HCT116 (cell line): ENCODE results near the gene CREBBP. TPM values are rescaled to one million over a fixed set of nuclear protein-coding genes. Genes with fewer than 3 reads are reported as not detected.

Experiments used
- ATAC-seq: fragments of 200-7000 bp; cut with Tn5 transposase; 2 replicates; pipeline ENCODE4 v1.9.1; 2020; ENCODE audit warnings: mild to moderate bottlenecking, moderate library complexity
- BruUV-seq: library from RNA; stranded (reverse); fragments of 400-500 nt; replicated peaks from 2 replicates; lab custom pipeline; 2021; lab: Mats Ljungman, UMichigan
- CTCF ChIA-PET: fragments of 300-600 bp; sonication (Branson Sonifier 250); formaldehyde crosslinking; loops from one replicate; lab custom pipeline; 2021; ENCODE audit warnings: antibody characterized with exemption; lab: Charles Lee
- POLR2A ChIA-PET: fragments of 300-600, 350-600 bp; sonication (Branson Sonifier 250); formaldehyde crosslinking; loops from one replicate; lab custom pipeline; 2021; ENCODE audit warnings: antibody characterized with exemption; lab: Charles Lee
- RAD21 ChIA-PET, 2 experiments: fragments of 300-600 bp; sonication (Branson Sonifier 250); formaldehyde crosslinking; loops; one replicate each; lab custom pipeline; 2023; ENCODE audit warnings: low total read pairs in 2 of 2; ENCODE audit not compliant: uncharacterized antibody in 2 of 2, unreplicated experiment in 2 of 2, low non-redundant PET in 1 of 2; lab: Charles Lee
- DNase-seq: peaks from one replicate; pipeline ENCODE4 v3.0.0-alpha.2; 2010; ENCODE audit warnings: low read depth, low spot score
- H2AFZ ChIP-seq: fragments of 200-600 bp; shearing (Covaris generic), sonication (generic); 2 replicates; pipeline ENCODE4 v1.6.1; 2017; ENCODE audit warnings: low read depth, mixed run types, mixed read lengths, antibody characterized with exemption, low read length; ENCODE audit not compliant: poor library complexity, severe bottlenecking
- H3K27ac ChIP-seq: 2 replicates; pipeline ENCODE4 v1.5.1; 2012; ENCODE audit warnings: low read depth, low read length
- H3K27me3 ChIP-seq: fragments of 200-600 bp; sonication (generic); 2 replicates; pipeline ENCODE4 v1.6.1; 2016; ENCODE audit warnings: mixed run types, low read length, mixed read lengths; ENCODE audit not compliant: insufficient read depth
- H3K36me3 ChIP-seq, 2 experiments: fragments of 200-500 bp in 1 of 2; fragments of 200-600 bp in 1 of 2; sonication (Bioruptor generic) in 1 of 2; sonication (generic) in 1 of 2; 2 replicates each; pipeline versions ENCODE4 v1.5.1 to v1.6.1; 2014 to 2016; ENCODE audit warnings: low read length in 2 of 2, inconsistent platforms in 1 of 2, mixed read lengths in 1 of 2, mixed run types in 1 of 2; ENCODE audit not compliant: insufficient read depth in 2 of 2, control insufficient read depth in 1 of 2
- H3K4me1 ChIP-seq, 2 experiments: fragments of 200-600 bp in 1 of 2; sonication (generic) in 1 of 2; 2 replicates each; pipeline versions ENCODE4 v1.5.1 to v1.6.1; 2012 to 2017; ENCODE audit warnings: low read length in 2 of 2, inconsistent platforms in 1 of 2, mild to moderate bottlenecking in 1 of 2, mixed read lengths in 1 of 2, mixed run types in 1 of 2, moderate library complexity in 1 of 2; ENCODE audit not compliant: insufficient read depth in 2 of 2, control insufficient read depth in 1 of 2
- H3K4me2 ChIP-seq: fragments of 200-600 bp; sonication (generic); 2 replicates; pipeline ENCODE4 v1.6.1; 2017; ENCODE audit warnings: mixed run types, low read length, mixed read lengths
- H3K4me3 ChIP-seq, 2 experiments: fragments of 200-600 bp in 1 of 2; sonication (generic) in 1 of 2; replicated peaks in 1 of 2; 2 replicates each; pipeline ENCODE4 v1.5.1; 2011 to 2016; ENCODE audit warnings: low read length in 2 of 2, control low read depth in 1 of 2, low read depth in 1 of 2, mild to moderate bottlenecking in 1 of 2, mixed read lengths in 1 of 2, mixed run types in 1 of 2
- H3K79me2 ChIP-seq: fragments of 200-600 bp; sonication (generic); 2 replicates; pipeline ENCODE4 v1.6.1; 2017; ENCODE audit warnings: mild to moderate bottlenecking, mixed run types, low read length, moderate library complexity, mixed read lengths; ENCODE audit not compliant: insufficient read depth
- H3K9ac ChIP-seq: fragments of 200-600 bp; sonication (generic); 2 replicates; pipeline ENCODE4 v1.6.1; 2016; ENCODE audit warnings: low read length, mixed read lengths
- H3K9me2 ChIP-seq: fragments of 200-600 bp; sonication (generic), shearing (Covaris generic); 2 replicates; pipeline ENCODE4 v1.6.1; 2017; ENCODE audit warnings: mixed run types, mild to moderate bottlenecking, moderate library complexity; ENCODE audit not compliant: insufficient read depth
- H3K9me3 ChIP-seq, 2 experiments: fragments of 200-500 bp in 1 of 2; fragments of 200-600 bp in 1 of 2; sonication (Bioruptor generic) in 1 of 2; sonication (generic) in 1 of 2; 2 replicates each; pipeline ENCODE4 v1.6.1; 2014 to 2017; ENCODE audit warnings: low read length in 2 of 2, mixed read lengths in 2 of 2, inconsistent platforms in 1 of 2, low read depth in 1 of 2, mild to moderate bottlenecking in 1 of 2, mixed run types in 1 of 2, moderate library complexity in 1 of 2; ENCODE audit not compliant: control insufficient read depth in 1 of 2, insufficient read depth in 1 of 2
- H4K20me1 ChIP-seq: fragments of 200-600 bp; sonication (generic), shearing (Covaris generic); 2 replicates; pipeline ENCODE4 v1.6.1; 2017; ENCODE audit warnings: mixed run types, mild to moderate bottlenecking, moderate library complexity; ENCODE audit not compliant: insufficient read depth
- CBX3 ChIP-seq: IDR thresholded peaks from 2 replicates; pipeline ENCODE4 v1.6.1; 2012; ENCODE audit warnings: low read depth
- CEBPB ChIP-seq: IDR thresholded peaks from 2 replicates; pipeline ENCODE4 v1.6.1; 2012; ENCODE audit warnings: low read depth
- ELF1 ChIP-seq: IDR thresholded peaks from 2 replicates; pipeline ENCODE4 v1.6.1; 2012; ENCODE audit warnings: low read depth, borderline replicate concordance
- FOSL1 ChIP-seq: IDR thresholded peaks from 2 replicates; pipeline ENCODE4 v1.6.1; 2012; ENCODE audit warnings: low read depth
- MAX ChIP-seq: IDR thresholded peaks from 2 replicates; pipeline ENCODE4 v1.6.1; 2012
- POLR2A ChIP-seq: IDR thresholded peaks from 2 replicates; pipeline ENCODE4 v1.7.0; 2011; ENCODE audit warnings: borderline replicate concordance; ENCODE audit not compliant: insufficient read depth, insufficient read length; ENCODE audit errors: extremely low read depth
- POLR2AphosphoS5 ChIP-seq: IDR thresholded peaks from 2 replicates; pipeline ENCODE4 v1.6.1; 2011; ENCODE audit warnings: mild to moderate bottlenecking, low read depth, low read length, moderate library complexity
- RAD21 ChIP-seq: IDR thresholded peaks from 2 replicates; pipeline ENCODE4 v1.6.1; 2012; ENCODE audit warnings: low read depth, mild to moderate bottlenecking
- REST ChIP-seq: IDR thresholded peaks from 2 replicates; pipeline ENCODE4 v1.6.1; 2012; ENCODE audit warnings: low read depth
- TCF7L2 ChIP-seq: IDR thresholded peaks from 2 replicates; pipeline ENCODE4 v1.7.0; 2011; ENCODE audit warnings: borderline replicate concordance, inconsistent platforms; ENCODE audit not compliant: insufficient read depth, insufficient read length; ENCODE audit errors: extremely low read depth
- YY1 ChIP-seq: IDR thresholded peaks from 2 replicates; pipeline ENCODE4 v1.6.1; 2011; ENCODE audit warnings: low read length, low read depth, moderate library complexity, mild to moderate bottlenecking; ENCODE audit not compliant: insufficient replicate concordance; ENCODE audit errors: extremely low read depth
- ZFX ChIP-seq: fragments of 450-650 bp; IDR thresholded peaks from 2 replicates; pipeline ENCODE4 v1.6.1; 2017
- ZNF274 ChIP-seq: fragments of 200-500 bp; sonication (Bioruptor generic); IDR thresholded peaks from 2 replicates; pipeline ENCODE4 v1.6.1; 2014; ENCODE audit warnings: mild to moderate bottlenecking, low read depth, low read length, inconsistent platforms
- intact Hi-C: fragments of 100-400 bp; cut with micrococcal nuclease; formaldehyde crosslinking; loops from 2 replicates; pipeline ENCODE4 v1.10.0; 2022
- total RNA-seq: library from RNA; stranded (reverse); gene quantifications from one replicate; pipeline ENCODE4 v1.2.1, GENCODE V29; 2021; ENCODE audit not compliant: unreplicated experiment

The CREBBP gene
- total RNA-seq, 1 experiment from 2014 or later: 42.7 TPM

GRCh38 chr16:3864562-3864961, 16.0 kb downstream of the CREBBP start (continued):
- TF ChIP-seq REST (no peak), ZFX (no peak), MAX (no peak), CBX3 (no peak), ELF1 (no peak)
- TF ChIP-seq, all 23 proteins: peak for 0

- peaks cover 100% of the 10 kb centered on the region for H3K79me2 ChIP-seq
- BruUV-seq: no TSS peak
- ChIA-PET CTCF (no interaction called here), RAD21 (no interaction called here), POLR2A (no interaction called here)
- intact Hi-C loops: no loop called here
- H3K4me3 ChIP-seq: no peak overlapping the region
- H3K9me2 ChIP-seq: no peaks in the 10 kb centered on the region
- DNase-seq (no peak), ATAC-seq (peak; percentile 40; the same call in 1 of the 2 replicates)
- H3K36me3 ChIP-seq: no peaks in the 10 kb centered on the region
- no peaks in the 10 kb centered on the region for H4K20me1 ChIP-seq
- no peak overlapping the region for H3K27ac ChIP-seq
- no peak for TF ChIP-seq ZFX
- no peak for TF ChIP-seq ZNF274
- TF ChIP-seq POLR2AphosphoS5: no peak
- no peak for TF ChIP-seq REST
- TF ChIP-seq FOSL1: no peak
- no peak for TF ChIP-seq MAX
- TF ChIP-seq TCF7L2: no peak
- no peak for TF ChIP-seq CBX3
- no peak for TF ChIP-seq YY1
- TF ChIP-seq POLR2A: no peak
- TF ChIP-seq CEBPB: no peak
- no peak for TF ChIP-seq RAD21
- peaks cover 0 to 4% of the 10 kb centered on the region in 2 experiments; a peak in 1 of 4 replicates for H3K4me1 ChIP-seq
- H3K27me3 ChIP-seq: no peaks in the 10 kb centered on the region
- no peak overlapping the region for H2AFZ ChIP-seq
- H3K9ac ChIP-seq: no peak overlapping the region
- no peak overlapping the region for H3K4me2 ChIP-seq
- H3K9me3 ChIP-seq: no peaks in the 10 kb centered on the region
These were observed 16.9 kb downstream of the CREBBP start for GRCh38 chr16:3863587-3863986.
